Small intestine (tissue), 7 donors: ENCODE results near the gene CCL16. TPM values are rescaled to one million over a fixed set of nuclear protein-coding genes. Genes with fewer than 3 reads are reported as not detected.
A peak's percentile ranks its signal among the peaks of the same experiment; 100 is the strongest.

ENCODE experiments used
- DNase-seq, 2 donors: peaks; one replicate each; pipeline versions ENCODE4 v3.0.0 to v3.0.0-alpha.2; 2013
- FAIRE-seq: peaks from 2 replicates; lab custom pipeline; 2012; peaks lifted over from hg19 to GRCh38; lab: Jason Lieb, UNC
- H3K27ac ChIP-seq, 3 donors: one replicate each; pipeline ENCODE4 v1.5.1; 2013; ENCODE audit warnings: low read length in 2 of 3, mild to moderate bottlenecking in 2 of 3, control low read depth in 1 of 3, inconsistent platforms in 1 of 3, low read depth in 1 of 3, moderate library complexity in 1 of 3
- H3K27me3 ChIP-seq, 3 donors: one replicate each; pipeline ENCODE4 v1.6.1; 2013; ENCODE audit warnings: low read length in 3 of 3, inconsistent platforms in 1 of 3; ENCODE audit not compliant: control insufficient read depth in 3 of 3, insufficient read depth in 3 of 3
- H3K36me3 ChIP-seq, 3 donors: one replicate each; pipeline ENCODE4 v1.6.1; 2013; ENCODE audit warnings: low read length in 3 of 3, inconsistent platforms in 1 of 3, low read depth in 1 of 3, mild to moderate bottlenecking in 1 of 3, moderate library complexity in 1 of 3; ENCODE audit not compliant: control insufficient read depth in 3 of 3, insufficient read depth in 2 of 3
- H3K4me1 ChIP-seq, 3 donors: one replicate each; pipeline ENCODE4 v1.6.1; 2013; ENCODE audit warnings: low read length in 2 of 3, inconsistent platforms in 1 of 3, low read depth in 1 of 3, mild to moderate bottlenecking in 1 of 3, moderate library complexity in 1 of 3; ENCODE audit not compliant: control insufficient read depth in 3 of 3, insufficient read depth in 2 of 3
- H3K4me3 ChIP-seq, 3 donors: one replicate each; pipeline ENCODE4 v1.5.1; 2013; ENCODE audit warnings: low read length in 3 of 3, control low read depth in 1 of 3, inconsistent platforms in 1 of 3, low read depth in 1 of 3, mild to moderate bottlenecking in 1 of 3, moderate library complexity in 1 of 3
- H3K9me3 ChIP-seq, 2 donors: one replicate each; pipeline ENCODE4 v1.6.1; 2013; ENCODE audit warnings: low read depth in 1 of 2, low read length in 1 of 2; ENCODE audit not compliant: control insufficient read depth in 2 of 2, insufficient read depth in 1 of 2
- WGBS, 3 donors: extraction: QIAGEN DNeasy Blood & Tissue Kit; methylation state at CpG; one replicate each; pipeline ENCODE4 v1.1.7; 2013; 5-methylcytosine and 5-hydroxymethylcytosine counted together
- polyA plus RNA-seq, 4 donors: library from polyadenylated mRNA; stranded (reverse) in 3 of 4; unstranded in 1 of 4; fragments of 200-250 nt in 3 of 4; fragments of 120-200 nt in 1 of 4; gene quantifications; one replicate each; pipeline versions ENCODE4 v1.2.1 to v1.2.3, GENCODE V29; 2013
- donor health status: healthy with polysubstance abuse.
- donor health status: control.
- donor health status: control.
- donor health status: Bipolar disorder and iron deficiency.
- donor health status: healthy.

The CCL16 gene
- polyA plus RNA-seq, 4 donors = 0.19 to 0.21 TPM; not detected in 2

DNA sequence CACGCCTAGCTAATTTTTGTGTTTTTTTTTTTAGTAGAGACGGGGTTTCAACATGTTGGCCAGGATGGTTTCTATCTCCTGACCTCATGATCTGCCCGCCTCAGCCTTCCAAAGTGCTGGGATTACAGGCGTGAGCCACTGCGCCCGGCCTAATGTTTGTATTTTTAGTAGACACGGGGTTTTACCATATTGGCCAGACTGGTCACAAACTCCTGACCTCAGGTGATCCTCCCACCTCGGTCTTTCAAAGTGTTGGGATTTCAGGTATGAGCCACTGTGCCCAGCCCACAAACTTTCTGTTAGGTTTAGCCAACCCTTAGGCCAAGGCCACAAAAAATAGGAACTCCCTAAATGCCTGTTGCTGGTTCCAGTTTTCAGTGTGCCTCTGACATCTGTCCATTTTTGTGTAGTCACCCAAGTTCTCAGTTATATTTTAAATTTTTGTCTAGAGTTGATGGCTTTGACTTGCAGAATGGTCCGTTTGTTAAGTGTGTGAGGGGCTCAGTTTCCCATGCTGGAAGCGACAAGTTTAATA is 12.7 kb downstream of the CCL16 start:
- Histone ChIP-seq H3K27ac (no peak overlapping the region), H3K27me3 (no peaks in the 10 kb centered on the region), H3K36me3 (no peaks in the 10 kb centered on the region), H3K9me3 (no peaks in the 10 kb centered on the region), H3K4me3 (no peak overlapping the region), H3K4me1 (peaks cover 0 to 35% (median 2%) of the 10 kb centered on the region in 3 donors)
- FAIRE-seq (no peak), DNase-seq (no peak)
- 83 to 87% (median 86%) methylated on average over 10 of the region's 10 CpGs for WGBS, 3 donors

DNA sequence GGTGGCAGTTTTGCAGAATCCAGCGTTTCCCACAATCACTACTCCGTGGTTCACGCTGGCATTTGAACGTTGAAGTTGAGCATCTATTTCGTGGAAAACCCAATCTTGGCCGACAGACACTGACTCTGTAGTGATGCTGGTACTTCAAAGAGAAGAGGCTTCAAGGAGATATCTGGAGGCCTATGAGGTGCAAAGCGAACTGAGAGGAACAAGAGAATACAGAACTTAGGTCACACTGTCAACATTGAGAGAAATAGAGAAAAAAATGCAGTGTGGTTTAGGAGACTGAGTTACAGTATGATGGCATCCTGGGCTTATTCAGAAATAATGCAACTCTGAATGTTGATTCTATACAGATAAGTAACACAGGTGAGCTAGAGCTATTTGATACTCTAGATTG is 16.0 kb downstream of the CCL16 start:
- no peak for FAIRE-seq
- 90 to 92% (median 91%) methylated on average over 7 of the region's 7 CpGs for WGBS, 3 donors

DNA sequence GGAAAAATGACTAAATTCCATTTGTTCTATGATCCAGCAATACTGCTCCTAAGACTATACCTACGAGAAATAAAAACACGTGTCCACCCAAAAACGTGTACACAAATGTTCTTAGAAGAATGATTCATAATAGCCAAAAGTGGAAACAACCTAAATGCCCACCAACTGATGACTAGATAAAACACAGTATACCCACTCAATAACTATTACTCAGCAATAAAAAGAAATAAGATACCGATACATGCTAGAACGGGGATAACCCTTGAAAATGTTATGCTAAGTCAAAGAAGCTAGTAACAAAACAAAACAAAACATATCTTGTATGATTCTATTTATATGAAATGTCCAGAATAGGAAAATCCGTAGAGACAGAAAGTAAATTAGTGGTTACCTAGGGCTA is 17.6 kb downstream of the CCL16 start:
- WGBS, 3 donors = 78 to 84% (median 83%) methylated on average over 6 of the region's 6 CpGs

More for the DNA sequence above, 16.0 kb downstream of the CCL16 start:
- Histone ChIP-seq H3K9me3 (no peaks in the 10 kb centered on the region), H3K27ac (no peak overlapping the region), H3K4me3 (no peak overlapping the region), H3K27me3 (no peaks in the 10 kb centered on the region), H3K4me1 (peaks cover 0 to 5% (median 0%) of the 10 kb centered on the region in 3 donors), H3K36me3 (no peaks in the 10 kb centered on the region)
- DNase-seq = no peak

DNA sequence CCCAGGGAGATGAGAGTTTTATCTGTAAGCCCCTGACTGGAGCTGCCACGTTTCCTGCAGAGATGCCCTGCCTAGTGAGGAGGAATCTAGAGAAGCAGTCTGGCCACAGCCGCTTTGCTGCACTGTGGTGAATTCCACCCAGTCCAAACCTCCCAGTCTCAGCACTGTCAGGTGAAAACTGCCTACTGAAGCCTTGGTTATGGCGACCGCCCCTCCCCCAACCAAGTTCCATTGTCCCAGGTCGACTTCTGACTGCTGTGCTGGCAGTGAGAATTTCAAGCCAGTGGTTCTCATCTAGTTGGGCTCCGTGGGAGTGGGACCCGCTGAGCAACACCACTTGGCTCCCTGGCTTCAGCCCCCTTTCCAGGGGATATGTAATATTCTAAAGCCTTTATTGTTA is 27.6 kb downstream of the CCL16 start:
- H3K4me1 ChIP-seq = no peaks in the 10 kb centered on the region
- no peak for FAIRE-seq
- no peak overlapping the region for H3K4me3 ChIP-seq
- no peaks in the 10 kb centered on the region for H3K36me3 ChIP-seq
- DNase-seq = no peak
- 58 to 71% (median 69%) methylated on average over 7 of the region's 7 CpGs for WGBS, 3 donors
- H3K27ac ChIP-seq = no peak overlapping the region
- no peaks in the 10 kb centered on the region for H3K27me3 ChIP-seq
- H3K9me3 ChIP-seq = no peaks in the 10 kb centered on the region

More for the DNA sequence above, 17.6 kb downstream of the CCL16 start:
- FAIRE-seq (no peak), DNase-seq (no peak)
- Histone ChIP-seq H3K36me3 (no peaks in the 10 kb centered on the region), H3K27me3 (no peaks in the 10 kb centered on the region), H3K27ac (no peak overlapping the region), H3K4me3 (no peak overlapping the region), H3K9me3 (no peaks in the 10 kb centered on the region), H3K4me1 (no peaks in the 10 kb centered on the region)

DNA sequence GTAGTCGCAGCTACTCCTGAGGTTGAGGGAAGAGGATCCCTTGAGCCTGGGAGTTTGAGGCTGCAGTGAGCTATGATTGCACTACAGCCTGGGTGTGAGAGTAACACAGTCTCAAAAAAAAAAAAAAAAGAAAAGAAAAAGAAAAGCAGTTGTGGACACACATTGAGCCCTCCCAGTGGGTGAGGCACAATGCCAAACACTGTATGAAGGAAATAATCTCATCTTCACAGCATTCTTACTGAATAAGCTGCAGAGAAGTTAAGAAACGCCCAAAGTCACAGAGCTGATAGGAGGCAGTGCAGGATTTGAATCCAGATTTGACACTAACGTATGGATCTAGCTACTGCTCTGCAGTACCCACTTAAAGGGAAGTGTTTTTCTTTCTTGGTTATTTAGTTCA is 31.9 kb downstream of the CCL16 start:
- Histone ChIP-seq H3K36me3 (no peaks in the 10 kb centered on the region), H3K4me3 (no peak overlapping the region), H3K9me3 (no peaks in the 10 kb centered on the region), H3K4me1 (peaks cover 0 to under 1% (median 0%) of the 10 kb centered on the region in 3 donors), H3K27me3 (no peaks in the 10 kb centered on the region), H3K27ac (no peak overlapping the region)
- FAIRE-seq (no peak), DNase-seq (no peak)
- 72 to 75% (median 74%) methylated on average over 3 of the region's 3 CpGs for WGBS, 3 donors

DNA sequence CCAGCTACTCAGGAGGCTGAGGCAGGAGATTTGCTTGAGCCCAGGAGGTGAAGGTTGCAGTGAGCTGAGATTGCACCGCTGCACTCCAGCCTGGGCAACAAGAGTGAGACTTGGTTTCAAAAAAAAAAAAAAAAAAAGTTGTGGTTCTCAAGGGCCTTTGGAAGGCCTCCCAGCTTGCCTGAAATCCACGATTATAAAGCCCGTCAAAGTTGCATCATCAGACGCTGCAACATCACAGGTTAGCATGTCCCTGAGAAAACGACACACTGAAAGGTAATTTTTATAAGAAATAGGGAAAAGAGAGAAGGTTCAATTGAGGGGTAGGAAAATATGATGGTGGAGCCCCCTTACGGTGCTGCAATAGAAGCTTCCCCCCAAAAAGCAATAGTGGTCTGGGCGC is 33.2 kb downstream of the CCL16 start:
- H3K9me3 ChIP-seq = no peaks in the 10 kb centered on the region
- 86 to 92% (median 91%) methylated on average over 7 of the region's 7 CpGs for whole genome bisulfite sequencing, 3 donors

DNA sequence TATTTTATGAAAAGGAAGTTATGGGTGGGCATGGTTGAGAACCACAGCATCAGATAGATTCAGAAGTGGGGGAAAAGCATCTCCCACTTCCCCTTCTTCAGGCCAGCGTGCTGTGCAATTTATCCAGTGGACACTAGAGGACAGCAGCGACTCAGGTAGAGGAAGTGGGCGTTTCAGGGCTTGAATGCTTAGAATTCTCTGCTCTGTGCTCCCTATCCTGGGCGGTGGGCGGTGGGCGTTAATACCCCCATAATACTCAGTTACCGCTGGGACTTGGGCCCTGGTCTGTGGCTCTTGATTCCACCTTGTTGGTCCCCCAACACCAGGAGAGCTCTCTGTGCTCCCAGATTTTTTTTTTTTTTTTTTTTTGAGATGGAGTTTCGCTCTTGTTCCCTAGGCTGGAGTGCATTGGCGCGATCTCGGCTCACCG is 34.1 kb downstream of the CCL16 start:
- no peaks in the 10 kb centered on the region for H3K9me3 ChIP-seq
- H3K36me3 ChIP-seq = no peaks in the 10 kb centered on the region
- FAIRE-seq = no peak
- peak; percentile 69 to 72 for DNase-seq
- H3K4me3 ChIP-seq = peak overlapping the region in 2 of 3 donors; percentile 15 to 34
- 5 to 27% (median 6%) methylated on average over 12 of the region's 12 CpGs for WGBS, 3 donors
- H3K27ac ChIP-seq = no peak overlapping the region
- peaks cover 0 to 19% (median 5%) of the 10 kb centered on the region in 3 donors for H3K4me1 ChIP-seq
- no peaks in the 10 kb centered on the region for H3K27me3 ChIP-seq

More for the DNA sequence above, 33.2 kb downstream of the CCL16 start:
- FAIRE-seq (no peak), DNase-seq (no peak)
- Histone ChIP-seq H3K4me1 (peaks cover 0 to 13% (median 3%) of the 10 kb centered on the region in 3 donors), H3K27me3 (no peaks in the 10 kb centered on the region), H3K4me3 (no peak overlapping the region), H3K36me3 (no peaks in the 10 kb centered on the region), H3K27ac (no peak overlapping the region)

DNA sequence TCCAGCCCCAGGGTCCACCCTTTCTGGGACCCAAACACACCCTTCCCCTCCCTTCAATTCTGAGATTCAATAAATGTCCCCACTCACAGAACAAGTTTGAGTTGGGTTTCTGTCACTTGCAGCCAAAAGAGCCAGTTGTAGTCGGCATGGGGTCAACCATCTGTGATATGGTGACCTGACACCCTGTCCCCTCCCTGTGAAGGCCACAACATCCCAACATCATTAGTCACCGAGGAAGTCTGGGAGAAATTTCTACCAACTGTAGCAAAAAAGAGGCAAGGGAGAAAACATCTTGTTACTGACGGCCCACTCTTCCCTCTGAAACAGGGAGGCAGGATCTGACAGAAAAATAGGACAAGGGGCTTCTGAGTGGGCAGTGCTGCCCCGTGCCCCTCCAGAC is 37.1 kb downstream of the CCL16 start:
- Histone ChIP-seq H3K4me1 (peaks cover 0 to 26% (median 5%) of the 10 kb centered on the region in 3 donors), H3K9me3 (no peaks in the 10 kb centered on the region), H3K27me3 (no peaks in the 10 kb centered on the region), H3K27ac (no peak overlapping the region), H3K36me3 (no peaks in the 10 kb centered on the region), H3K4me3 (no peak overlapping the region)
- DNase-seq (no peak), FAIRE-seq (no peak)
- WGBS, 3 donors = 81 to 85% (median 82%) methylated on average over 4 of the region's 4 CpGs

DNA sequence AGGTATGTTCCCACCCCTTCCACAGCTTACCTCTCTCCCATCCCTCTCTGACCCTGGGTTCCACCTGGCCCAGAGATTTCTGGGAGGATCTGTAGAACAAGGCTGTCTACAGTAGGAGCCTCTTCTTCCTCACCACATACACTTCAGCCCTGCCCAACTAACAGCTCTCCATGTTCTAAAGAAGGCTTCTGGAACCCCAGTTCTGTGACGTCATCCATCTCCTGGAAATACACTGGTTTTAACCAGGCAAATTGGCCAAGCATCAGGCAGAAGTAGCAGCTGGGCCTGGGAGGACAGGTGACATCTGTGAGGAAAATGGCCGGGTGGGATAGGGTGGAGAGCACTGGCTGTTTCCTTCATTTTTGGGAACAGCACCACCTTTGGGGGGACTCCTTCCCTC is 37.8 kb downstream of the CCL16 start, which contains the start of gene LYZL6:
LYZL6 (minus strand) TSS at position 177 of the 400 bp plus-strand sequence. CDS start 4,357 bp downstream, outside the sequence.
- Histone ChIP-seq H3K9me3 (no peaks in the 10 kb centered on the region), H3K27ac (peak within 1 kb of the TSS in 1 of 3 donors; percentile 62), H3K36me3 (no peaks in the 10 kb centered on the region), H3K4me3 (no peak within 1 kb of the TSS), H3K27me3 (no peaks in the 10 kb centered on the region), H3K4me1 (peaks cover 0 to 26% (median 5%) of the 10 kb centered on the region in 3 donors)
- 70 to 74% (median 71%) methylated on average over 2 of the region's 2 CpGs for WGBS, 3 donors
- DNase-seq = no peak
- no peak for FAIRE-seq
